ENCODE results near the gene POMP.
A peak's percentile ranks its signal among the peaks of the same experiment; 100 is the strongest.

Gene POMP

DNA sequence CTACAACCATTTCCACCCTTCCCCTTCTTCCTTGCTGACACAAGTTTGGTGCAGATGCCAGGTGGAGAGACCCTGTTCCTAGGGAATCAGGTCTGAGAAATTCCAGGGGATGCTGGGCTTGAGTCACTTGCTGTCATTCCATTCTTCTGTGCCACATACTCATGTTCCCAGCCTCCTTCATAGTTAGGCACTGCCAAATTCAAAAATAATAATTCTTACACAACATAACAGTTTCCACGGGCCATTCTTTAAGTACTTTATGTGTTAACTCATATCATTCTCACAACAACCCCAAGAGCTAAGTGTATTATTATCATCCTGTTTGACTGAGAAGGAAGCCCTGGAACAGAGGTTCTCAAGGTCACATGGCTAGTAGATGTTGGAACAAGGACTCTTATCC is 27.1 kb upstream of the POMP start:
- Histone ChIP-seq H3K36me3 (no peaks in the 10 kb centered on the region), H3K9ac (no peak overlapping the region), H3K4me1 (peaks cover 4 to 10% (median 9%) of the 10 kb centered on the region in 10 experiments; a peak in 19 of 20 replicates), H4K20me1 (no peaks in the 10 kb centered on the region), H3K4me3 (no peak overlapping the region), H3K27me3 (no peaks in the 10 kb centered on the region), H3K9me3 (replicated peaks in 1 of 11) (no peaks in the 10 kb centered on the region), H3K27ac (no peak overlapping the region), H3K4me2 (no peak overlapping the region)
- TF ChIP-seq Cebpa-rat (IDR thresholded peaks at IDR 0.05) = no peak

DNA sequence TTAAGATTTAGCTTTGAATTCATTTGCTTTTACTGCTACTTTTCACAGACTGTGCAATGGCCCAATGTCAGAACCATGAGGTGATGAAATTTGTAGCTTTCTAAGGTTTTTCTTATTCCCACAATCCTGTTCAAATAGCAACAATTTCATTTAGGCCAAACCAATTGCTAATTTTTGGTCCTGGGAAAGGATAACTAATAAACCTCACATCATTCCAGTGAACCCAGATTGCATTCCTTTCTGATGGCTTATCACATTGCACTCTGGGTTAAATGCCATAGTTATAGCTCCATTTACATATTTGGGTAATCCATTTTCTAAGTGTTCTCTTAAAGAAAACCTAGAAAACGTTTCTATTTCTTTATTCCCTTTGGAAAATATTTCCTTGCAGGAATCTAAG is 22.9 kb upstream of the POMP start:
- no peaks in the 10 kb centered on the region for H3K27me3 ChIP-seq
- no peak overlapping the region for H3K27ac ChIP-seq
- H3K4me1 ChIP-seq = peaks cover 25 to 51% (median 36%) of the 10 kb centered on the region in 10 experiments
- H3K9me3 ChIP-seq (replicated peaks in 1 of 11) = no peaks in the 10 kb centered on the region
- no peaks in the 10 kb centered on the region for H4K20me1 ChIP-seq
- TF ChIP-seq Cebpa-rat (IDR thresholded peaks at IDR 0.05) = no peak
- H3K36me3 ChIP-seq = no peaks in the 10 kb centered on the region
- H3K9ac ChIP-seq = no peak overlapping the region
- peak overlapping the region in 3 of 11 experiments; percentile 73 to 88 (median 76); a peak in 6 of 22 replicates for H3K4me2 ChIP-seq
- H3K4me3 ChIP-seq = no peak overlapping the region

DNA sequence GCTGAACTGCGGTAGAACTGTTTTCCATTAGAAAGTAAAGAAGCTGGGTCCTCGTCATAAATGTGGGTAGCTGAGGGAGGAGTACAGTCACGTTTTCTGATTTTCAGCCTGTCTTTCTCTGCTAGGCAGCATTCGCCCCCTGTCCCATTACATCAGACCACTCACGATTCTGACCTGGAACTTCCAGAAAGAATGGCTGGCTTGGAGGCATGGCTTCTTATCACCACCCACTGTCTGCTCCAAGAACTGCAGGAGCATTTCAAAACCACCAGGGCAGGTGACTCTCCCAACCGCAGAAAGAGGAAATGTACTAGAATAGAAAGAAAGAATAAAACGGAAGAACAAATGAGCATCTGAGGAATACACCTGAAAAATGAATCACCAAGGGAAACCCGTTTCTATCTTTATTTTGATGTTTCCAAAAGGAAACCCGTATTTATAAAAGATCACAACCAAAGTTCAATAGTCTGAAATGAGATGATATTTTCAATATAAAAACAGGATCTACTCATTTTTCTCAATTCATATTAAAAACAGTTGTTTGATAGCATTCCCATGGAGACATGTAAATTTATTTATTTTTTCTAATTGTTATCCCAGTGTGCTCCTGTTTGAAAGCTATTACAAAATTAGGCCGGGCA is 22.1 kb upstream of the POMP start:
- no peaks in the 10 kb centered on the region for H3K36me3 ChIP-seq
- peaks cover 28 to 54% (median 37%) of the 10 kb centered on the region in 10 experiments for H3K4me1 ChIP-seq
- peak overlapping the region in 7 of 11 experiments; percentile 36 to 60 (median 47); a peak in 10 of 22 replicates for H3K27ac ChIP-seq
- H3K4me2 ChIP-seq = peak overlapping the region; percentile 38 to 88 (median 73)
- H3K27me3 ChIP-seq = no peaks in the 10 kb centered on the region
- H3K9me3 ChIP-seq (replicated peaks in 1 of 11) = no peaks in the 10 kb centered on the region
- H4K20me1 ChIP-seq = no peaks in the 10 kb centered on the region
- TF ChIP-seq Cebpa-rat (IDR thresholded peaks at IDR 0.05) = no peak
- H3K9ac ChIP-seq = peak overlapping the region in 5 of 11 experiments; percentile 2 to 64 (median 54); a peak in 7 of 22 replicates
- H3K4me3 ChIP-seq = peak overlapping the region in 3 of 10 experiments; percentile 41 to 50 (median 47); a peak in 3 of 20 replicates

DNA sequence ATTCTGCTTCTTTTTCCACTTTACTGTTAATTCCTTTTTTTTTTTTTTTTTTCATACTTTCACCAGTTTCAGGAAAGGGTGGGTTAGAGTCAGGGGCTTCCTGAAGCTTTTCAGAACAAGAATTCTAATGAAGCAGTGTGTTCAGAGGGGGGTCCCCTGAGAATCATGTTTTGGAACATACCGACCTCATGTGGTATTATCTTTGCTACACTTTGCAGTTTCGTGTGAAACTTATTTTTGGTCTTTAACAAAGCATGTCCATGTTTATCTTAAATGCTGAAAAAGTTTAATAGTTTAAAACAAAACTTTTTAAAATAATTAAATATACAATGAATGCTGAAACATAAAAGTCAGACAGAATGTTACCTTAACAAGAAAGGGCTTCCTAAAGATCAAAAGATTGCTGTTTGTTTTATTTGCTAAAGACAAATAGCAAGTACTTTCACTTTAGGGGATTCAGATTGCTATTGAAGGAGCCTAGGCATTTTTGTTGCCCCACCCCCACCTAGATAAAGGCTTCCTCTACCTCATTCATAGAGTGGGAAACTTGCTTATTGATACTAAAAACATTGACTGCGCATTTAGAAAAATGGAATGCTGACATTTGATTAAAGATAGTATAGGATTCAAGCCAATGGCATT is 21.1 kb upstream of the POMP start:
- Histone ChIP-seq H3K4me3 (peak overlapping the region in 4 of 10 experiments; percentile 41 to 50 (median 46); a peak in 6 of 20 replicates), H3K27ac (peak overlapping the region in 7 of 11 experiments; percentile 36 to 60 (median 51); a peak in 13 of 22 replicates), H3K36me3 (no peaks in the 10 kb centered on the region), H3K4me2 (peak overlapping the region; percentile 38 to 88 (median 73); a peak in 21 of 22 replicates), H3K27me3 (no peaks in the 10 kb centered on the region), H3K4me1 (peaks cover 28 to 54% (median 37%) of the 10 kb centered on the region in 10 experiments), H3K9ac (peak overlapping the region in 7 of 11 experiments; percentile 35 to 64 (median 54); a peak in 12 of 22 replicates), H3K9me3 (replicated peaks in 1 of 11) (no peaks in the 10 kb centered on the region), H4K20me1 (no peaks in the 10 kb centered on the region)
- TF ChIP-seq Cebpa-rat (IDR thresholded peaks at IDR 0.05) = no peak

DNA sequence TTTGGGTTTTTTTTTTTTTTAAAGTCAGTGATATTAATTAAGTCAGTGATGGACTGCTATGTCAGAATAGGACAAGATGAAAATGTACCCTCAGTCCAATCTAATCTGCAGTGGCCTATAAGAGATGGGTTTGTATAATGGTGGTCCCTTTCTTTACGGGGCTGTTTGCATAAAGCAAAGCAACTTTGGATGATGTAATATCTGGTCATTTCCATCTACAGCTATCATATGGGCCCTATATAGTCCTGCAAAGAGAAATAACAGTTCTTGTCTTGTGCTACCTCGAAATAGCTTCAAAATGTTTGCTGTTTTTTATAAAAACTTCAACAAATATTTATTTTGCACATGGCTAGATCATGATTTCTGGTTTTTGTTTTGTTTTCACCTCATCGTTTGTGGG is 20.2 kb upstream of the POMP start:
- peak overlapping the region in 5 of 11 experiments; percentile 36 to 57 (median 47); a peak in 7 of 22 replicates for H3K27ac ChIP-seq
- no peaks in the 10 kb centered on the region for H3K36me3 ChIP-seq
- no peak overlapping the region for H3K9ac ChIP-seq
- H3K4me2 ChIP-seq = peak overlapping the region in 9 of 11 experiments; percentile 18 to 88 (median 75); a peak in 14 of 22 replicates
- peaks cover 34 to 54% (median 40%) of the 10 kb centered on the region in 10 experiments for H3K4me1 ChIP-seq
- H3K9me3 ChIP-seq (replicated peaks in 1 of 11) = peaks cover 0 to 9% (median 0%) of the 10 kb centered on the region in 11 experiments; a peak in 1 of 22 replicates
- no peaks in the 10 kb centered on the region for H4K20me1 ChIP-seq
- no peak overlapping the region for H3K4me3 ChIP-seq
- TF ChIP-seq Cebpa-rat (IDR thresholded peaks at IDR 0.05) = no peak
- no peaks in the 10 kb centered on the region for H3K27me3 ChIP-seq

DNA sequence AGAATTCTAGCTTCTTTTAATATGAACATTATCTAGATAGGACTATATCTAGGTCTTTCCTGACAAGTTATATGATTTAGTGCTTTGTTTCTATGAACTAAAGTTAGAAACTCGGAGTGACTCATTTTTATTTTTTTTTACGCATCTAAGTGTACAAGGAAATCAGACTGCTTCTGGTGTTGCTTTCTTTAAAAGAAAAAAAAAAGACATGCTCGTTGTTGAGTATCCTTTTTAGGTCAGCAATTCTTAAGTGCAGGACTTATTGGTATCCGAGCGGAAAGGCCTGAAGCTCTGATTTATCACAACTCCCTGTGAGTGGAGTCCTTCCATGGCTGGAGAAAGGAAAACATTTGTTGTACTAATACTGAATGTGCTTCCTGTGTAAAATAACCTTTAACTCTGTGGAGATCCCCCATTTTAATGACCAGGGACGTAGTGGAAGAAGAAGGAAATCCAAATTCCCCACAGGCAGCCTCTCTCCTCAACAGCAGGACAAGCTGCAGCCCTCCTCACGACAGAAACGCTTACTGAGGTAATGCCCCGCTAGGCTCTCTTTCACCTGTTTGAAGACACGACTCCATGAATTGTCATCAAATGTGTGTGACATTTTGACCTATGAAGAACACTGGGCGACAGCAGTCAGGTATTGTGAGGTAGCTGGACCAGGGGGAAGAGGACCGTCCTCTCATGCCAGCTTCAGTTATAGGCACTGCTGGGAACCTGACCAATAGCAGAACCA is 17.9 kb upstream of the POMP start:
- H3K9me3 ChIP-seq (replicated peaks in 1 of 11) = peaks cover 0 to 15% (median 0%) of the 10 kb centered on the region in 11 experiments; a peak in 3 of 22 replicates
- peaks cover 34 to 54% (median 42%) of the 10 kb centered on the region in 10 experiments for H3K4me1 ChIP-seq
- peak overlapping the region in 3 of 11 experiments; percentile 4 to 30 (median 23); a peak in 2 of 22 replicates for H3K4me2 ChIP-seq
- H3K4me3 ChIP-seq = no peak overlapping the region
- no peaks in the 10 kb centered on the region for H3K36me3 ChIP-seq
- no peak overlapping the region for H3K9ac ChIP-seq
- no peaks in the 10 kb centered on the region for H3K27me3 ChIP-seq
- no peaks in the 10 kb centered on the region for H4K20me1 ChIP-seq
- TF ChIP-seq Cebpa-rat (IDR thresholded peaks at IDR 0.05) = no peak
- no peak overlapping the region for H3K27ac ChIP-seq

DNA sequence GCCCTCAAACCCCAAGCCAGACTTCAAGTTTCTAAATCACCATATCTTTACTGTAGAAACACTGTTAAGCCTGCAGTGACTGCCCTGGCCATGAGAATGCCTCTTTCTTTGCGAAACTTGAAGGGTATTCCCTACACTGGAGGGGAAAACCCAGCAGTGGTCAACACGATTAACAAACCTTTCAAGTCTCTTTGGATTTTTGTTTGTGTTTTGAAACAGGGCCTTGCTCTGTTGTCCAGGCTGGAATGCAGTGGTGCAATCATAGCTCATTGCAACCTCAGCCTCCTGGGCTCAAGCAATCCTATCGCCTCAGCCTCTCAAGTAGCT is 17.4 kb upstream of the POMP start:
- no peaks in the 10 kb centered on the region for H3K36me3 ChIP-seq
- no peak overlapping the region for H3K27ac ChIP-seq
- no peaks in the 10 kb centered on the region for H3K27me3 ChIP-seq
- H3K4me1 ChIP-seq = peaks cover 31 to 54% (median 39%) of the 10 kb centered on the region in 10 experiments
- H3K9ac ChIP-seq = no peak overlapping the region
- TF ChIP-seq Cebpa-rat (IDR thresholded peaks at IDR 0.05) = no peak
- H3K4me2 ChIP-seq = peak overlapping the region in 3 of 11 experiments; percentile 4 to 30 (median 23); a peak in 1 of 22 replicates
- no peaks in the 10 kb centered on the region for H4K20me1 ChIP-seq
- no peak overlapping the region for H3K4me3 ChIP-seq
- H3K9me3 ChIP-seq (replicated peaks in 1 of 11) = peaks cover 0 to 15% (median 0%) of the 10 kb centered on the region in 11 experiments; a peak in 3 of 22 replicates

DNA sequence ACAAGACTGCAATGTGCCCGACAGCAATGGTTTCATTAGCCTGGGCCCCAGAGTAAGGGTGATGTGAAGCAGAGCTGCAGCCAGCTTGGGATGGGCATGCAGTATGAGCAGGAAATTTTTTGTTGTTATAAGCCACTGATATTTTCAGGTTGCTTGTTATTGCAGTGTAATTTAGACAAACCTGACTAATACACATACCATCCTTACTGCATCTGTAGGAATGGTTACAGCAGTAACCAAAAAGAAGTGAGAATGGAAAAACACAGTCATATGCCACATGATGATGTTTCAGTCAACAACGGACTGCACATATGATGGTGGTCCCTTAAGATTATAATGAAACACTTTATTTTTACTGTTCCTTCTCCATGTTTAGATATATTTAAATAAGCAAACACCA is 8.6 kb upstream of the POMP start:
- no peak overlapping the region for H3K4me2 ChIP-seq
- H3K36me3 ChIP-seq = no peaks in the 10 kb centered on the region
- no peaks in the 10 kb centered on the region for H4K20me1 ChIP-seq
- 0 out of 22 replicates have a peak, but pooled peaks cover 0 to 3% (median 0%) of the 10 kb centered on the region in 11 experiments for H3K9me3 ChIP-seq (replicated peaks in 1 of 11)
- TF ChIP-seq Cebpa-rat (IDR thresholded peaks at IDR 0.05) = no peak
- no peak overlapping the region for H3K27ac ChIP-seq
- H3K27me3 ChIP-seq = no peaks in the 10 kb centered on the region
- H3K4me3 ChIP-seq = no peak overlapping the region
- peaks cover 12 to 22% (median 15%) of the 10 kb centered on the region in 10 experiments for H3K4me1 ChIP-seq
- no peak overlapping the region for H3K9ac ChIP-seq
